ENCODE measurements around the gene RCAN3. TPM values are rescaled to one million over a fixed set of nuclear protein-coding genes. Genes with fewer than 3 reads are reported as not detected.

The RCAN3 gene
- total RNA-seq, 4 donors from 2014 or later, result 2.6 to 22.1 (median 7.3) TPM

GRCh38 chr1:24535021-24535424, 32.4 kb downstream of the RCAN3 start:
- H3K4me1 ChIP-seq, result no peaks in the 10 kb centered on the region
- TF ChIP-seq POLR2A (IDR thresholded peaks at IDR 0.05) (no peak), CTCF (IDR thresholded peaks at IDR 0.05) (no peak)
- no peak overlapping the region for H3K4me3 ChIP-seq
- H3K36me3 ChIP-seq, result no peaks in the 10 kb centered on the region
- intact Hi-C loops (cut with DNase I; ENCODE audit: low total_unique reads), result no loop called here
- no peak for DNase-seq
- no peaks in the 10 kb centered on the region for H3K27me3 ChIP-seq
- no peaks in the 10 kb centered on the region for H3K9me3 ChIP-seq
- H3K27ac ChIP-seq, result no peak overlapping the region

- H3K27me3 ChIP-seq, result no peaks in the 10 kb centered on the region
- DNase-seq, result no peak
- no peaks in the 10 kb centered on the region for H3K4me1 ChIP-seq
- intact Hi-C loops (cut with DNase I; ENCODE audit: low total_unique reads), result no loop called here
- H3K36me3 ChIP-seq, result no peaks in the 10 kb centered on the region
- no peak overlapping the region for H3K27ac ChIP-seq
- no peaks in the 10 kb centered on the region for H3K9me3 ChIP-seq
- H3K4me3 ChIP-seq, result no peak overlapping the region
- no peak for TF ChIP-seq POLR2A (IDR thresholded peaks at IDR 0.05)
- TF ChIP-seq CTCF (IDR thresholded peaks at IDR 0.05), result no peak
These were observed 33.1 kb downstream of the RCAN3 start for GRCh38 chr1:24535778-24536177.

GRCh38 chr1:24536391-24536840, 33.8 kb downstream of the RCAN3 start:
- Histone ChIP-seq H3K27ac (no peak overlapping the region), H3K27me3 (no peaks in the 10 kb centered on the region), H3K9me3 (no peaks in the 10 kb centered on the region), H3K36me3 (no peaks in the 10 kb centered on the region), H3K4me3 (no peak overlapping the region), H3K4me1 (no peaks in the 10 kb centered on the region)
- intact Hi-C loops (cut with DNase I; ENCODE audit: low total_unique reads), result no loop called here
- TF ChIP-seq CTCF (IDR thresholded peaks at IDR 0.05), result no peak
- TF ChIP-seq POLR2A (IDR thresholded peaks at IDR 0.05), result no peak
- DNase-seq, result no peak

GRCh38 chr1:24540051-24540905, 37.6 kb downstream of the RCAN3 start:
- Histone ChIP-seq H3K27me3 (no peaks in the 10 kb centered on the region), H3K27ac (no peak overlapping the region), H3K36me3 (no peaks in the 10 kb centered on the region), H3K9me3 (no peaks in the 10 kb centered on the region), H3K4me3 (no peak overlapping the region), H3K4me1 (no peaks in the 10 kb centered on the region)
- TF ChIP-seq CTCF (IDR thresholded peaks at IDR 0.05) (no peak), POLR2A (IDR thresholded peaks at IDR 0.05) (no peak)
- intact Hi-C loops (cut with DNase I; ENCODE audit: low total_unique reads), result no loop called here
- no peak for DNase-seq

- no peak overlapping the region for H3K27ac ChIP-seq
- intact Hi-C loops (cut with DNase I; ENCODE audit: low total_unique reads), result no loop called here
These were observed 38.5 kb downstream of the RCAN3 start for GRCh38 chr1:24540906-24541710.

More at GRCh38 chr1:24540906-24541710, 38.5 kb downstream of the RCAN3 start:
- Histone ChIP-seq H3K4me1 (no peaks in the 10 kb centered on the region), H3K27me3 (no peaks in the 10 kb centered on the region), H3K9me3 (no peaks in the 10 kb centered on the region), H3K4me3 (no peak overlapping the region), H3K36me3 (no peaks in the 10 kb centered on the region)
- TF ChIP-seq CTCF (IDR thresholded peaks at IDR 0.05) (no peak), POLR2A (IDR thresholded peaks at IDR 0.05) (no peak)
- DNase-seq, result no peak

Measured in uterus (tissue), 4 donors.